Stimulated activated naive B cell treated with anti-CD40 and anti-IgM and Interleukin-4, amounts not matched to agents 10 μg/mL and 1 μg/mL and 100 μg/mL, for 72 hours (primary cell): ENCODE results near the gene SMARCA1.
A peak's percentile ranks its signal among the peaks of the same experiment; 100 is the strongest.

Experiments
- ATAC-seq, 2 donors: fragments of 150-1000 bp; cut with Tn5 transposase; replicated peaks; 2 replicates each; pipeline ENCODE4 v1.10.0; 2021; ENCODE audit warnings: moderate library complexity in 1 of 2
- DNase-seq: peaks from one replicate; pipeline ENCODE4 v3.0.0; 2021
- H3K27ac Mint-ChIP-seq: one replicate; pipeline ENCODE4 v1.8.0; 2022; ENCODE audit warnings: mild to moderate bottlenecking, mixed read lengths
- H3K27me3 Mint-ChIP-seq, 2 donors: one replicate each; pipeline ENCODE4 v1.8.0; 2022; ENCODE audit warnings: mixed read lengths in 2 of 2
- H3K36me3 Mint-ChIP-seq, 2 donors: one replicate each; pipeline ENCODE4 v1.8.0; 2022; ENCODE audit warnings: mixed read lengths in 2 of 2, mild to moderate bottlenecking in 1 of 2
- H3K4me1 Mint-ChIP-seq, 2 donors: one replicate each; pipeline ENCODE4 v1.8.0; 2022; ENCODE audit warnings: mixed read lengths in 2 of 2, mild to moderate bottlenecking in 1 of 2
- H3K4me3 Mint-ChIP-seq, 2 donors: one replicate each; pipeline ENCODE4 v1.8.0; 2022; ENCODE audit warnings: mild to moderate bottlenecking in 2 of 2, mixed read lengths in 2 of 2, moderate library complexity in 1 of 2
- H3K9me3 Mint-ChIP-seq, 2 donors: one replicate each; pipeline ENCODE4 v1.8.0; 2022; ENCODE audit warnings: mixed read lengths in 2 of 2, mild to moderate bottlenecking in 1 of 2

SMARCA1 gene

GRCh38 chrX:129549124-129549523 is 25.8 kb upstream of the SMARCA1 start:
- H3K4me1 Mint-ChIP-seq = peaks cover 1 to 6% of the 10 kb centered on the region in 2 donors
- peaks cover 0 to 4% of the 10 kb centered on the region in 2 donors for H3K27me3 Mint-ChIP-seq
- no peak for DNase-seq
- no peaks in the 10 kb centered on the region for H3K9me3 Mint-ChIP-seq
- H3K27ac Mint-ChIP-seq = no peak overlapping the region
- peaks cover 4% of the 10 kb centered on the region in 2 donors for H3K36me3 Mint-ChIP-seq
- no peak overlapping the region for H3K4me3 Mint-ChIP-seq
- ATAC-seq = no peak

- Mint-ChIP-seq H3K27ac (no peak overlapping the region), H3K4me3 (no peak overlapping the region), H3K9me3 (no peaks in the 10 kb centered on the region), H3K4me1 (peaks cover 0 to 6% of the 10 kb centered on the region in 2 donors), H3K27me3 (no peaks in the 10 kb centered on the region), H3K36me3 (no peaks in the 10 kb centered on the region)
- DNase-seq = no peak
- ATAC-seq = no peak
Observed at GRCh38 chrX:129545408-129545807, 22.1 kb upstream of the SMARCA1 start.

GRCh38 chrX:129544780-129545179 is 21.5 kb upstream of the SMARCA1 start:
- peaks cover 0 to 7% of the 10 kb centered on the region in 2 donors for H3K4me1 Mint-ChIP-seq
- H3K27me3 Mint-ChIP-seq = peaks cover 0 to under 1% of the 10 kb centered on the region in 2 donors
- H3K4me3 Mint-ChIP-seq = no peak overlapping the region
- no peak overlapping the region for H3K27ac Mint-ChIP-seq
- no peaks in the 10 kb centered on the region for H3K9me3 Mint-ChIP-seq
- H3K36me3 Mint-ChIP-seq = no peaks in the 10 kb centered on the region
- ATAC-seq = no peak
- DNase-seq = no peak

DNA sequence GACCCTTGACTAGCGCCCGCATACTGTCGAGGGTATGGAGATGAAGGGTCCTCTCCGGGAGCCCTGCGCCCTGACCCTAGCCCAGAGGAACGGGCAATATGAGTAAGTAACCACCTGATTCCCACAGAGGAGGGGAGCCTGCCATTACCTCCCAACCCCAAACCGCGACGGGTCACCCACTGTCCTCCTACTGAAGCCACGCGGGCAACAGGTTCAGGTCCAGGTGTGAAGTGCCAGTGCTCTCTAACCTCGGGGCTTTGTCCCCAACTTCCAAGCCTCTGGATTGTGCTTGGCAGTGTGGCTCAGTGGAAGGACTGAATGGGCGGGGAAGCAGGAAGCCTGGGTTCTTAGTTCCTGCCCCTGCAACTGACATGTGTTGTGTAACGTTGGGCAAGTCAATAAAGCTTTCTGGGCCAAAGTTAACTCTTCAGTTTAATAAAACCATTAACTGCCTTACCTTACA is 17.5 kb upstream of the SMARCA1 start:
- H3K4me1 Mint-ChIP-seq = peaks cover 1 to 7% of the 10 kb centered on the region in 2 donors
- H3K4me3 Mint-ChIP-seq = peak overlapping the region; percentile 64 to 76
- DNase-seq = no peak
- H3K27ac Mint-ChIP-seq = no peak overlapping the region
- no peaks in the 10 kb centered on the region for H3K9me3 Mint-ChIP-seq
- peak; percentile 52 to 54 for ATAC-seq
- no peaks in the 10 kb centered on the region for H3K36me3 Mint-ChIP-seq
- H3K27me3 Mint-ChIP-seq = peaks cover 5 to 13% of the 10 kb centered on the region in 2 donors

DNA sequence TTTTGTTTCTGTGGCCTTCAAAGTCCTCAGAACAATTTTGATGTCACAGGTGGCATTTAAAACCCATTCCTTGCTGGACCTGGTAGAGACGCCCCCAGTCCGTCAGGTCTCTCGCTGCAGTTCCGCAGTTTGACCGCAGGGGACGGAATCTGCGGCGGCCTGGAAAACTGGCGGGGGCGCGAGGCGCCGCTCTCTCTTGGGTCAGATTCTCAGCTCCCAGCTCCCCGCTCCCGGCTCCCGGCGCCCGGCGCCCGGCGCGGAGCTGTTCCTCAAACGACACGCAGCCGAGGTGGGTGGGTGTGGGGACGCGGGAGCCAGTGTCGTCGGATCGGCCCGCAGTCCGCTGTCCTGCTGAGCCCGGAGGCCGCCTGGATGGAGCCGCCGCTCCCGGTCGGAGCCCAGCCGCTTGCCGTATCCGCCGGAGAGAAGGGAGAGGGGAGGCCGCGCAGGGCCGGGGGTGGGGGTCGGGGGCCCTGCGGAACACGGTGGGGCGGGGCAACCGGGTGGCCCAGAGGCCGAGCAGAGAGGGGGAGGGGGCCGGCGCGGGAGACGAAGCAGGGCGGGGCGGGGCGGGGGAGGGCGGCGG is 16.9 kb upstream of the SMARCA1 start, which contains the start of gene OCRL:
OCRL (plus strand) TSS at position 192 of the 586 bp plus-strand sequence; CDS start at position 373, 181 bp downstream.
- Mint-ChIP-seq H3K9me3 (no peaks in the 10 kb centered on the region), H3K27me3 (peaks cover 5 to 13% of the 10 kb centered on the region in 2 donors), H3K4me1 (peaks cover 1 to 7% of the 10 kb centered on the region in 2 donors), H3K27ac (no peak within 1 kb of the TSS), H3K4me3 (peak within 1 kb of the TSS; percentile 75 to 81), H3K36me3 (no peaks in the 10 kb centered on the region)
- peak; percentile 88 to 91 for ATAC-seq
- peak; percentile 58 for DNase-seq

DNA sequence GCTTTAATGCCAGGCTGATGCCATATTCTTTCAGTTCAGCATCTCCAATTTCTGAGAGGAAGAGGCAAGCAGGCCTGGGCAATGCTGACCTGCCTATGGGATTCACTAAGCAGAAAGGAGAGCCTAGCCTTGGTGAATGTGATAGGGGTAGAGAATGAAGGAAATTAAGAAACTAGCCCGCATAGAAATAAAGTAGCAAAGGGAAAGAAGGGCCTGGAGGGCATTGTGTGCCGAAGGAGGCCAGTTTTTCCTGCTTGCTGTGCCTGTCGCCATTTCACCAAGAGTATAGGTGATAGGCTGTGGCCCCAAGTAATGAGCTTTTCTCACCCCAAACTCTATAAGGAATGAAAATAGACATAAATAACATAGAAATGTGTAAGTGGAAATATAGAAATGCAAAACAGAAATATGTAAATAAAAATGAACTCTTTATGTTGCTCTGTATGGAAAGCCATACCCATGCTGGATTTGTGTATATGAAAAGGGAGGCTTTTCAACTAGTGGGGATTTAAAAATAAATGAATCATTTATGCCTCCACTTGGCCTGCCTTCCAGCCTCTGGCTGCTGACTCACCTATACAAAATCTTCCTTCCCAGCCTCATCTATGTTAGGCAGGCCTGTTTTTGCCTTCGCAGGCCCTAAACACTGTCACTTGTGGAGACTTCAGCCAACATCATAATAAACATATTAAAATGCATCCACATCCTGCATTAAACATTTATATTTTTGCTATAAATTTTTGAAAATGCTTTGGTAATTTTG is 11.7 kb upstream of the SMARCA1 start:
- peaks cover 1 to 7% of the 10 kb centered on the region in 2 donors for H3K4me1 Mint-ChIP-seq
- H3K36me3 Mint-ChIP-seq = no peaks in the 10 kb centered on the region
- peaks cover 5 to 13% of the 10 kb centered on the region in 2 donors for H3K27me3 Mint-ChIP-seq
- no peaks in the 10 kb centered on the region for H3K9me3 Mint-ChIP-seq
- no peak overlapping the region for H3K27ac Mint-ChIP-seq
- no peak overlapping the region for H3K4me3 Mint-ChIP-seq
- DNase-seq = no peak
- ATAC-seq = no peak

DNA sequence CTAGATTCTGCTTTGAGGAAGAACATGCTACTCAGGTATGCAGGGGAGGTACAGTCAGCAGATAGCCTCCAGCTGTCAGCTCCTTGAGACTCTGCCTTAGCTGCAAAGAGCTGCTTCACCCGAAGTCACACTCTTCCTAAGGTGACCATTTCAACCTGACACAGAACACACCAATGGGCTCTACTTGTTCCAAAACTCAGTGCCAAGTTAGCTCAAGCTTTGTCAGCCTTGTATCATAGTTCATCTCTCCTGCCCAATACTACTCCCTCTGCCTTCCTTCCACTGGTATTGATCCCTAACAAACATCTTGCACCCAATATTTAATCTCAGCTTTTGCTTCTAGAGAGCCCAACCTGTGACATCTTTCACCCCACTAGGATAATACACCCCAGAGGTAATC is 7.8 kb upstream of the SMARCA1 start:
- Mint-ChIP-seq H3K4me3 (no peak overlapping the region), H3K27ac (no peak overlapping the region), H3K36me3 (no peaks in the 10 kb centered on the region), H3K9me3 (no peaks in the 10 kb centered on the region), H3K4me1 (no peaks in the 10 kb centered on the region), H3K27me3 (peaks cover 0 to 3% of the 10 kb centered on the region in 2 donors)
- ATAC-seq (no peak), DNase-seq (no peak)

- Mint-ChIP-seq H3K27me3 (peaks cover 0 to 3% of the 10 kb centered on the region in 2 donors), H3K27ac (no peak overlapping the region), H3K4me3 (no peak overlapping the region), H3K9me3 (no peaks in the 10 kb centered on the region), H3K36me3 (no peaks in the 10 kb centered on the region), H3K4me1 (no peaks in the 10 kb centered on the region)
- no peak for DNase-seq
- no peak for ATAC-seq
Observed at GRCh38 chrX:129530410-129530809, 7.1 kb upstream of the SMARCA1 start.

GRCh38 chrX:129529685-129530281 is 6.5 kb upstream of the SMARCA1 start:
- no peaks in the 10 kb centered on the region for H3K9me3 Mint-ChIP-seq
- H3K4me3 Mint-ChIP-seq = no peak overlapping the region
- peaks cover 0 to 3% of the 10 kb centered on the region in 2 donors for H3K27me3 Mint-ChIP-seq
- no peaks in the 10 kb centered on the region for H3K4me1 Mint-ChIP-seq
- no peaks in the 10 kb centered on the region for H3K36me3 Mint-ChIP-seq
- DNase-seq = no peak
- no peak for ATAC-seq
- H3K27ac Mint-ChIP-seq = no peak overlapping the region

DNA sequence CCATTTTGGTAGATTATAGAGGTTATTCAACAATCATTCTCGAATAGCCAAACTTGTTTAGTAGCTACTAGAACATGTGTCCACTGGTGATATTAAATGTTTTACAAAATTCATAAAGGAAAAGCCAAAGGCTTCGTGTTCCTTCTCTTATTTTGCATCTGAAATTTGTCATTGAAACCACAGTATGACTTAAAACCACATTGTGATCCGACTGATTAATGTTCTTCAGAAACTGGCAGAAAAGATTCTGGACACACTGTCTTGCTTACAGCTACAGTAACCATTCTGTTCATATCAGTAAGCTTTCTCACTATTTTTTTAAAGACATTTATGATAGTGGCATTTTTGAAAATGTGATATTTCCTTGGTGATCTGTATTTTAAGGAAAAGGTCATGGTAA is 2.6 kb upstream of the SMARCA1 start:
- ATAC-seq (no peak), DNase-seq (no peak)
- H3K9me3 Mint-ChIP-seq = peaks cover 0 to 3% of the 10 kb centered on the region in 2 donors
- H3K27me3 Mint-ChIP-seq = peaks cover 12 to 18% of the 10 kb centered on the region in 2 donors
- H3K36me3 Mint-ChIP-seq = peaks cover 0 to 3% of the 10 kb centered on the region in 2 donors
- H3K4me1 Mint-ChIP-seq = peaks cover 0 to 5% of the 10 kb centered on the region in 2 donors
- H3K27ac Mint-ChIP-seq = no peak overlapping the region
- H3K4me3 Mint-ChIP-seq = no peak overlapping the region

- H3K4me1 Mint-ChIP-seq = peaks cover 0 to 5% of the 10 kb centered on the region in 2 donors
Observed at GRCh38 chrX:129525162-129525561, 1.9 kb upstream of the SMARCA1 start.

GRCh38 chrX:129524250-129524850 is 1.1 kb upstream of the SMARCA1 start:
- H3K9me3 Mint-ChIP-seq = peaks cover 0 to 3% of the 10 kb centered on the region in 2 donors
- peaks cover 0 to 3% of the 10 kb centered on the region in 2 donors for H3K36me3 Mint-ChIP-seq
- ATAC-seq (no peak), DNase-seq (no peak)
- H3K4me3 Mint-ChIP-seq = no peak overlapping the region
- peaks cover 9 to 18% of the 10 kb centered on the region in 2 donors for H3K27me3 Mint-ChIP-seq
- no peak overlapping the region for H3K27ac Mint-ChIP-seq
- H3K4me1 Mint-ChIP-seq = peaks cover 0 to 5% of the 10 kb centered on the region in 2 donors

More at GRCh38 chrX:129525162-129525561, 1.9 kb upstream of the SMARCA1 start:
- no peak for ATAC-seq
- H3K36me3 Mint-ChIP-seq = peaks cover 0 to 3% of the 10 kb centered on the region in 2 donors
- no peak overlapping the region for H3K4me3 Mint-ChIP-seq
- H3K9me3 Mint-ChIP-seq = peaks cover 0 to 3% of the 10 kb centered on the region in 2 donors
- H3K27ac Mint-ChIP-seq = no peak overlapping the region
- peaks cover 12 to 18% of the 10 kb centered on the region in 2 donors for H3K27me3 Mint-ChIP-seq
- no peak for DNase-seq

DNA sequence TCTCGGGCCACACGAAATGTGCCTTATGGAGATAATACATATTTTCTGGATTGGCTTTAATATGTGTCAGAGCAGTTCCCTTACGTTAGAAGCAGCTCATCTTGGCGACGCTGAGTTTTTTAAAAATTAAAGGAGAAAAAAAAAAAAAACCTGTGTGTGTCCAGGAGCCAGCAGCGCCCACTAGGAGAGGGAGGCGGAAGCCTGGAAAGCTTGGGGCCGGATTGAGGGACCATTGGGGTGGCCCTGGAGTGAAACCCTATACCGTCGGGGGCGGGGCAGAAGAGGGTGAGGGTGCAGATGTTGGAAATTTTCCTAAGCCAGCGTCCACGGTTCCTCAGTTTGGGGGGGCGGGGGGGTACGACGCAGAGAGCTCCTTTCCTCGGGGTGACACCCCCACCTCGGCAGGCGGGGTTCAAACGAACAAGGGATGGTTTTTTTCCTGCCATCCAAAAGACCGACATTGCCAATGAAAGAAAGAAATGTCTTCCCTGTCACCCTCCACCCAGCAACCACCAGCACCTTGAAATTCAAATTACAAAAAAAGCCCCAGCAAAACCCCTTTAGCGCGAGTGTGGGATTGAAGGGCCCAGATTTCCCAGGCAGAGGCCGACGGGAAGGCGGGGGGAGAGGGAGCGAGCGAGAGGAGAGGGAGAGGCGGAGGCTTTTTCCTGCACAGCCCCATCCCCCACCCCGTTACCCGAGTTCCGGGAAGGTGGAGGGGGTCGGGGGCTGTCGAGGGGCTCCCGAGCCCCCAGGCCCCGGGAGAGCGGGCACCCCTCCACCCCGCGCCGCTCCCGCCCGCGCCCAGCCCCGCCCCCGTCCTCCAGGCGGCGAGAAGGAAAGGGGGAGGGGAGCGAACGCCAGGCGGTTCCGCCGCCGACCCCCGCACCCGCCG is 859 bp downstream of the SMARCA1 start:
- DNase-seq (no peak), ATAC-seq (peak in 1 of 2 donors; percentile 20)
- Mint-ChIP-seq H3K9me3 (peaks cover 0 to 3% of the 10 kb centered on the region in 2 donors), H3K27me3 (peaks cover 9 to 18% of the 10 kb centered on the region in 2 donors), H3K4me3 (peak overlapping the region; percentile 80 to 81), H3K36me3 (peaks cover 0 to 3% of the 10 kb centered on the region in 2 donors), H3K4me1 (peaks cover 0 to 5% of the 10 kb centered on the region in 2 donors), H3K27ac (peak overlapping the region; percentile 44)
